ENCODE measurements around the gene NUDT14.

NUDT14 gene

DNA sequence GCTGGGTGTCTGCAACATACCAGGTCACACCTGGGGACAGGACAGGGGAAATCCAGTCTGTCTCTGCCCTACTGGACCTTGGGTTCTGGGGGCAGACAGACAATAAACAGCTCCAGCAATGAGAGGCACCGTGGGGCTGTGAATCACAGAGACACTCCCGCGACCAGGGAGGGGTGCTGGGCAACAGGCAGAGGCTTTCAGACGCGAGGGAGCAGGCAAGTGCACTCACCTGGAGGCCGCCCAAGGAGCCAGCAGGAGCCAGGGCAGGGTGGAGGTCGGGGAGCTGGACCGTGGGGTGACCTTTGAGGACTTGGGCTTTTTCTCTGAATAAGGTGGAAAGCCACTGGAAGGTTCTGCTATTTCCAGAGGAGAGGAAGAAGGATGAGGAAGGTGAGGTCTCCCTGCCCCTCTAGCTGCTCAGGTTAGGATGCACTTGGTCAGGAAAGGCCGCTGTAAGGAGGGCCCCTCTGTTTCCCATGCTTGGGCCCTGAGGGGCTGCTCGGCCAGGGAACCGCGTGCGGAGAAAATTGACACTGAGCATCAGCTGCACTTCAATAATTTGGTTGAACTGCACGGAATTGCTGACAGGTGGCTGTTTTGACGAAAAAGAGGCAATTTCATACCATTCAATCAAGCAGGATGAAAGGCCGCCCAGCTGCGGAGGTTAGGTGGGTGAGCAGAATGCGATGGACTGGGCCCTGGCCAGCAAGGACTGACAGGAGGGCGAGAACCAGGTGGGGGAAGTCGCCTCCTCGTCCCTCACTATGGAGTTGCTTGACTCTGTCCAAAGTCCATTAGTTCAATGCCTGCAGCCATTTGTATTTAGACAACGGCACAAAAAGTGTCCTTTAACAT, 54.8 kb downstream of the NUDT14 start:
- no peak for DNase-seq

- no peak for DNase-seq
These were observed 56.3 kb downstream of the NUDT14 start for GRCh38 chr14:105124823-105125222.

- DNase-seq: no peak
These were observed 56.9 kb downstream of the NUDT14 start for GRCh38 chr14:105123981-105124765.

GRCh38 chr14:105123064-105123665, 57.9 kb downstream of the NUDT14 start:
- DNase-seq: no peak

Data from activated CD4-positive, alpha-beta T cell treated with anti-CD3 and anti-CD28 coated beads for 48 hours (primary cell).